Measurements from ENCODE around the gene PECR. TPM values are rescaled to one million over a fixed set of nuclear protein-coding genes. Genes with fewer than 3 reads are reported as not detected.

The PECR gene
- total RNA-seq, 1 experiment from 2014 or later, result 13.9 TPM

GRCh38 chr2:216119986-216120385 lies 38.4 kb upstream of the PECR start (continued):
- TF ChIP-seq, protein P1, sequence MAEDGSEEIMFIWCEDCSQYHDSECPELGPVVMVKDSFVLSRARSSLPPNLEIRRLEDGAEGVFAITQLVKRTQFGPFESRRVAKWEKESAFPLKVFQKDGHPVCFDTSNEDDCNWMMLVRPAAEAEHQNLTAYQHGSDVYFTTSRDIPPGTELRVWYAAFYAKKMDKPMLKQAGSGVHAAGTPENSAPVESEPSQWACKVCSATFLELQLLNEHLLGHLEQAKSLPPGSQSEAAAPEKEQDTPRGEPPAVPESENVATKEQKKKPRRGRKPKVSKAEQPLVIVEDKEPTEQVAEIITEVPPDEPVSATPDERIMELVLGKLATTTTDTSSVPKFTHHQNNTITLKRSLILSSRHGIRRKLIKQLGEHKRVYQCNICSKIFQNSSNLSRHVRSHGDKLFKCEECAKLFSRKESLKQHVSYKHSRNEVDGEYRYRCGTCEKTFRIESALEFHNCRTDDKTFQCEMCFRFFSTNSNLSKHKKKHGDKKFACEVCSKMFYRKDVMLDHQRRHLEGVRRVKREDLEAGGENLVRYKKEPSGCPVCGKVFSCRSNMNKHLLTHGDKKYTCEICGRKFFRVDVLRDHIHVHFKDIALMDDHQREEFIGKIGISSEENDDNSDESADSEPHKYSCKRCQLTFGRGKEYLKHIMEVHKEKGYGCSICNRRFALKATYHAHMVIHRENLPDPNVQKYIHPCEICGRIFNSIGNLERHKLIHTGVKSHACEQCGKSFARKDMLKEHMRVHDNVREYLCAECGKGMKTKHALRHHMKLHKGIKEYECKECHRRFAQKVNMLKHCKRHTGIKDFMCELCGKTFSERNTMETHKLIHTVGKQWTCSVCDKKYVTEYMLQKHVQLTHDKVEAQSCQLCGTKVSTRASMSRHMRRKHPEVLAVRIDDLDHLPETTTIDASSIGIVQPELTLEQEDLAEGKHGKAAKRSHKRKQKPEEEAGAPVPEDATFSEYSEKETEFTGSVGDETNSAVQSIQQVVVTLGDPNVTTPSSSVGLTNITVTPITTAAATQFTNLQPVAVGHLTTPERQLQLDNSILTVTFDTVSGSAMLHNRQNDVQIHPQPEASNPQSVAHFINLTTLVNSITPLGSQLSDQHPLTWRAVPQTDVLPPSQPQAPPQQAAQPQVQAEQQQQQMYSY (CRISPR knock-in tag; IDR thresholded peaks at IDR 0.05), result no peak
- TF ChIP-seq MAX (CRISPR knock-in tag; IDR thresholded peaks at IDR 0.05), result no peak

DNA sequence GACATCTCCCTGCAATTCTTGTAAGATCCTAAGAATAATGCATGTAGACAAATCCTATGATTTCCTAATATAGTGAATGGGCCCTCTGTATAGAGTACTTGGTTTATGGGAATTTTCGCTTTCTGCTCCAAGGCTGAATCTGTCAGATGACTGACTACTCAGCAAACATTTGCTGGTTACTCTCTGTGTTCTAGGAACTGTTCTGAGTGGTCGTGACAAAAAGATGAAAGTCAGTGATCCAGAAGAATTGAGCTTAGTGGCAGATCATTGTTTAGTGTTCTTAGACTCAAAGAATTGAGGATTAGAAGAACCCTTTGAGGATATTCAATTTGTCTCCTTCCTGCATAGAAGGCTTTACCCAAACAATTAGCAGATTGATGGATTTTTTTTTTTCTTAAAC lies 37.5 kb upstream of the PECR start:
- ChIA-PET POLR2A (no interaction called here), CTCF (no interaction called here)
- DNase-seq (ENCODE audit: low spot score) (no peak), ATAC-seq (no peak)
- no peak overlapping the region for H3K4me3 Mint-ChIP-seq
- H3K36me3 Mint-ChIP-seq, result peaks cover 92% of the 10 kb centered on the region
- no peaks in the 10 kb centered on the region for H3K27me3 Mint-ChIP-seq (ENCODE audit: low read depth)
- TF ChIP-seq ZNF263 (CRISPR knock-in tag; IDR thresholded peaks at IDR 0.05; ENCODE audit: low read depth) (no peak), ZNF219 (CRISPR knock-in tag; IDR thresholded peaks at IDR 0.05; ENCODE audit: borderline replicate concordance) (no peak), E2F5 (CRISPR knock-in tag; IDR thresholded peaks at IDR 0.05) (no peak), NFE2L1 (CRISPR knock-in tag; IDR thresholded peaks at IDR 0.05) (no peak), GRHL2 (CRISPR knock-in tag; IDR thresholded peaks at IDR 0.05; ENCODE audit: insufficient replicate concordance, severe bottlenecking) (no peak)
- TF ChIP-seq, protein P1 (CRISPR knock-in tag; IDR thresholded peaks at IDR 0.05), result no peak
- H3K9me3 Mint-ChIP-seq, result no peaks in the 10 kb centered on the region
- H3K27ac Mint-ChIP-seq, result peak overlapping the region; percentile 77; the same call in 1 of the 2 replicates
- peaks cover 16% of the 10 kb centered on the region for H3K4me1 Mint-ChIP-seq

GRCh38 chr2:216118474-216118873 lies 36.9 kb upstream of the PECR start:
- POLR2A ChIA-PET, result no interaction called here
- no peak for DNase-seq (ENCODE audit: low spot score)

More at GRCh38 chr2:216118474-216118873, 36.9 kb upstream of the PECR start:
- Mint-ChIP-seq H3K9me3 (no peaks in the 10 kb centered on the region), H3K36me3 (peaks cover 92% of the 10 kb centered on the region), H3K4me1 (peaks cover 18% of the 10 kb centered on the region), H3K27ac (peak overlapping the region; percentile 40; the same call in 1 of the 2 replicates), H3K4me3 (no peak overlapping the region), H3K27me3 (ENCODE audit: low read depth) (no peaks in the 10 kb centered on the region)
- no peak for ATAC-seq
- CTCF ChIA-PET, result no interaction called here
- no peak for TF ChIP-seq RELA (CRISPR knock-in tag; IDR thresholded peaks at IDR 0.05; ENCODE audit: borderline replicate concordance)
- TF ChIP-seq AR (CRISPR knock-in tag; IDR thresholded peaks at IDR 0.05), result no peak
- TF ChIP-seq E2F4 (CRISPR knock-in tag; IDR thresholded peaks at IDR 0.05; ENCODE audit: borderline replicate concordance, low read depth), result no peak
- no peak for TF ChIP-seq ZNF263 (CRISPR knock-in tag; IDR thresholded peaks at IDR 0.05; ENCODE audit: low read depth)
- TF ChIP-seq, protein P2, sequence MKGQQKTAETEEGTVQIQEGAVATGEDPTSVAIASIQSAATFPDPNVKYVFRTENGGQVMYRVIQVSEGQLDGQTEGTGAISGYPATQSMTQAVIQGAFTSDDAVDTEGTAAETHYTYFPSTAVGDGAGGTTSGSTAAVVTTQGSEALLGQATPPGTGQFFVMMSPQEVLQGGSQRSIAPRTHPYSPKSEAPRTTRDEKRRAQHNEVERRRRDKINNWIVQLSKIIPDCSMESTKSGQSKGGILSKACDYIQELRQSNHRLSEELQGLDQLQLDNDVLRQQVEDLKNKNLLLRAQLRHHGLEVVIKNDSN (CRISPR knock-in tag; IDR thresholded peaks at IDR 0.05), result no peak
